Neural cell (in vitro differentiated cells): Measurements from ENCODE around the gene TSPAN19. TPM values are rescaled to one million over a fixed set of nuclear protein-coding genes. Genes with fewer than 3 reads are reported as not detected.

ENCODE experiments used
- H2AFZ ChIP-seq: fragments of 200-600, 300-800 bp; sonication (generic), shearing (Covaris generic); 2 replicates; pipeline ENCODE4 v1.6.0; 2014; ENCODE audit warnings: low read depth, mild to moderate bottlenecking, antibody characterized with exemption, low read length, moderate library complexity
- H3F3A ChIP-seq: fragments of 200-600 bp; shearing (Covaris generic); 2 replicates; pipeline ENCODE4 v1.6.1; 2016; ENCODE audit warnings: mild to moderate bottlenecking, moderate library complexity, mixed read lengths, antibody characterized with exemption, low read length; ENCODE audit not compliant: insufficient read depth, poor library complexity, severe bottlenecking
- H3K27ac ChIP-seq: fragments of 200-600, 300-800 bp; sonication (generic), shearing (Covaris generic); 2 replicates; pipeline ENCODE4 v1.5.1; 2014; ENCODE audit warnings: mild to moderate bottlenecking, low read length, moderate library complexity
- H3K27me3 ChIP-seq: fragments of 300-800, 200-600 bp; sonication (generic), shearing (Covaris generic); 2 replicates; pipeline ENCODE4 v1.6.0; 2014; ENCODE audit warnings: mild to moderate bottlenecking, low read depth, low read length, moderate library complexity; ENCODE audit not compliant: insufficient read depth
- H3K36me3 ChIP-seq: fragments of 300-800, 200-600 bp; sonication (generic), shearing (Covaris generic); 2 replicates; pipeline ENCODE4 v1.5.1; 2014; ENCODE audit warnings: mild to moderate bottlenecking, antibody characterized with exemption, low read length, moderate library complexity; ENCODE audit not compliant: insufficient read depth
- H3K4me2 ChIP-seq: fragments of 300-800, 200-600 bp; sonication (generic), shearing (Covaris generic); 2 replicates; pipeline ENCODE4 v1.6.0; 2014; ENCODE audit warnings: mild to moderate bottlenecking, low read length
- H3K4me3 ChIP-seq: fragments of 300-800, 200-600 bp; sonication (generic), shearing (Covaris generic); 2 replicates; pipeline ENCODE4 v1.5.1; 2014; ENCODE audit warnings: mild to moderate bottlenecking, low read length, moderate library complexity
- H3K79me2 ChIP-seq: fragments of 200-600 bp; shearing (Covaris generic); replicated peaks from 2 replicates; pipeline ENCODE4 v1.6.0; 2014; ENCODE audit warnings: mild to moderate bottlenecking, low read length, moderate library complexity; ENCODE audit not compliant: insufficient read depth
- H3K9ac ChIP-seq: fragments of 300-800, 200-600 bp; sonication (generic), shearing (Covaris generic); 2 replicates; pipeline ENCODE4 v1.6.1; 2016; ENCODE audit warnings: mild to moderate bottlenecking, low read length, mixed read lengths
- H3K9me2 ChIP-seq: fragments of 200-600 bp; shearing (Covaris generic); 2 replicates; pipeline ENCODE4 v1.6.1; 2016; ENCODE audit warnings: mild to moderate bottlenecking, low read length, mixed read lengths; ENCODE audit not compliant: insufficient read depth
- H3K9me3 ChIP-seq: fragments of 200-600, 300-800 bp; sonication (generic), shearing (Covaris generic); 2 replicates; pipeline ENCODE4 v1.6.1; 2016; ENCODE audit warnings: mild to moderate bottlenecking, mixed run types, low read length, moderate library complexity, mixed read lengths
- H4K20me1 ChIP-seq: fragments of 200-600 bp; shearing (Covaris generic); 2 replicates; pipeline ENCODE4 v1.6.1; 2016; ENCODE audit warnings: mild to moderate bottlenecking, mixed run types; ENCODE audit not compliant: insufficient read depth
- CTCF ChIP-seq: fragments of 450-650 bp; IDR thresholded peaks from 2 replicates; pipeline ENCODE4 v1.5.1; 2014; ENCODE audit warnings: antibody characterized with exemption, mild to moderate bottlenecking, moderate library complexity; ENCODE audit not compliant: poor library complexity, severe bottlenecking
- EP300 ChIP-seq: fragments of 450-650 bp; conservative IDR thresholded peaks from 2 replicates; pipeline ENCODE4 v1.6.1; 2014; ENCODE audit warnings: antibody characterized with exemption, mild to moderate bottlenecking, moderate library complexity; ENCODE audit not compliant: poor library complexity, severe bottlenecking
- EZH2 ChIP-seq: fragments of 200-600, 300-800 bp; shearing (Covaris generic), sonication (generic); IDR thresholded peaks from 2 replicates; pipeline ENCODE4 v1.6.1; 2014; ENCODE audit warnings: antibody characterized with exemption, low read length, borderline replicate concordance, mild to moderate bottlenecking; ENCODE audit not compliant: insufficient read depth, poor library complexity, severe bottlenecking
- MXI1 ChIP-seq: fragments of 450-650 bp; conservative IDR thresholded peaks from 2 replicates; pipeline ENCODE4 v1.6.1; 2014; ENCODE audit warnings: antibody characterized with exemption, mild to moderate bottlenecking; ENCODE audit not compliant: poor library complexity, severe bottlenecking
- POLR2AphosphoS5 ChIP-seq: IDR thresholded peaks from 2 replicates; pipeline ENCODE4 v1.6.1; 2012
- RAD21 ChIP-seq: fragments of 450-650 bp; conservative IDR thresholded peaks from 2 replicates; pipeline ENCODE4 v1.6.1; 2014; ENCODE audit warnings: antibody characterized with exemption, mild to moderate bottlenecking, moderate library complexity
- SMC3 ChIP-seq: fragments of 450-650 bp; conservative IDR thresholded peaks from 2 replicates; pipeline ENCODE4 v1.6.1; 2014; ENCODE audit warnings: antibody characterized with exemption, mild to moderate bottlenecking, moderate library complexity; ENCODE audit not compliant: poor library complexity
- TAF1 ChIP-seq: IDR thresholded peaks from 2 replicates; pipeline ENCODE4 v1.6.1; 2012; ENCODE audit warnings: low read depth
- polyA plus RNA-seq: library from polyadenylated mRNA; depleted of rRNA; stranded (reverse); fragments of >200 nt; gene quantifications from 2 replicates; pipeline ENCODE4 v1.2.3, GENCODE V29; 2014
- TF ChIP-seq, protein P1 (sequence below): IDR thresholded peaks from 2 replicates; pipeline ENCODE4 v1.6.1; 2012; ENCODE audit warnings: borderline replicate concordance

The TSPAN19 gene
- polyA plus RNA-seq, 1 donor from 2014 or later: 3.5 TPM

- Histone ChIP-seq H3K4me3 (no peak overlapping the region), H3K9ac (no peak overlapping the region), H3K9me3 (no peaks in the 10 kb centered on the region), H3K27ac (no peak overlapping the region), H3K79me2 (no peaks in the 10 kb centered on the region), H3K9me2 (no peaks in the 10 kb centered on the region), H3K36me3 (no peaks in the 10 kb centered on the region), H3K4me2 (no peak overlapping the region), H3F3A (no peaks in the 10 kb centered on the region), H3K27me3 (no peaks in the 10 kb centered on the region), H4K20me1 (no peaks in the 10 kb centered on the region), H2AFZ (no peak overlapping the region)
- no peak for TF ChIP-seq TAF1
- no peak for TF ChIP-seq MXI1
- no peak for TF ChIP-seq SMC3
- TF ChIP-seq RAD21: no peak
- TF ChIP-seq EP300: no peak
- TF ChIP-seq POLR2AphosphoS5: no peak
These were observed 31.9 kb downstream of the TSPAN19 start for GRCh38 chr12:85004204-85004603.

GRCh38 chr12:85002778-85003296 is 33.2 kb downstream of the TSPAN19 start:
- H3K4me3 ChIP-seq: no peak overlapping the region
- H3K36me3 ChIP-seq: no peaks in the 10 kb centered on the region
- H2AFZ ChIP-seq: no peak overlapping the region
- H3K79me2 ChIP-seq: no peaks in the 10 kb centered on the region
- no peak overlapping the region for H3K27ac ChIP-seq
- no peak for TF ChIP-seq CTCF
- TF ChIP-seq EZH2: no peak
- no peak for TF ChIP-seq EP300
- TF ChIP-seq, protein P1, sequence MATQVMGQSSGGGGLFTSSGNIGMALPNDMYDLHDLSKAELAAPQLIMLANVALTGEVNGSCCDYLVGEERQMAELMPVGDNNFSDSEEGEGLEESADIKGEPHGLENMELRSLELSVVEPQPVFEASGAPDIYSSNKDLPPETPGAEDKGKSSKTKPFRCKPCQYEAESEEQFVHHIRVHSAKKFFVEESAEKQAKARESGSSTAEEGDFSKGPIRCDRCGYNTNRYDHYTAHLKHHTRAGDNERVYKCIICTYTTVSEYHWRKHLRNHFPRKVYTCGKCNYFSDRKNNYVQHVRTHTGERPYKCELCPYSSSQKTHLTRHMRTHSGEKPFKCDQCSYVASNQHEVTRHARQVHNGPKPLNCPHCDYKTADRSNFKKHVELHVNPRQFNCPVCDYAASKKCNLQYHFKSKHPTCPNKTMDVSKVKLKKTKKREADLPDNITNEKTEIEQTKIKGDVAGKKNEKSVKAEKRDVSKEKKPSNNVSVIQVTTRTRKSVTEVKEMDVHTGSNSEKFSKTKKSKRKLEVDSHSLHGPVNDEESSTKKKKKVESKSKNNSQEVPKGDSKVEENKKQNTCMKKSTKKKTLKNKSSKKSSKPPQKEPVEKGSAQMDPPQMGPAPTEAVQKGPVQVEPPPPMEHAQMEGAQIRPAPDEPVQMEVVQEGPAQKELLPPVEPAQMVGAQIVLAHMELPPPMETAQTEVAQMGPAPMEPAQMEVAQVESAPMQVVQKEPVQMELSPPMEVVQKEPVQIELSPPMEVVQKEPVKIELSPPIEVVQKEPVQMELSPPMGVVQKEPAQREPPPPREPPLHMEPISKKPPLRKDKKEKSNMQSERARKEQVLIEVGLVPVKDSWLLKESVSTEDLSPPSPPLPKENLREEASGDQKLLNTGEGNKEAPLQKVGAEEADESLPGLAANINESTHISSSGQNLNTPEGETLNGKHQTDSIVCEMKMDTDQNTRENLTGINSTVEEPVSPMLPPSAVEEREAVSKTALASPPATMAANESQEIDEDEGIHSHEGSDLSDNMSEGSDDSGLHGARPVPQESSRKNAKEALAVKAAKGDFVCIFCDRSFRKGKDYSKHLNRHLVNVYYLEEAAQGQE: no peak
- no peaks in the 10 kb centered on the region for H4K20me1 ChIP-seq
- no peaks in the 10 kb centered on the region for H3K9me3 ChIP-seq
- H3K9ac ChIP-seq: no peak overlapping the region
- no peaks in the 10 kb centered on the region for H3F3A ChIP-seq
- H3K27me3 ChIP-seq: no peaks in the 10 kb centered on the region
- H3K4me2 ChIP-seq: no peak overlapping the region
- no peaks in the 10 kb centered on the region for H3K9me2 ChIP-seq

- H4K20me1 ChIP-seq: no peaks in the 10 kb centered on the region
- H3K9ac ChIP-seq: no peak overlapping the region
- TF ChIP-seq EZH2: no peak
- TF ChIP-seq MXI1: no peak
- no peak for TF ChIP-seq TAF1
- TF ChIP-seq EP300: no peak
- no peak for TF ChIP-seq POLR2AphosphoS5
- TF ChIP-seq, protein P1: no peak
- no peak for TF ChIP-seq RAD21
- TF ChIP-seq SMC3: no peak
- TF ChIP-seq CTCF: no peak
- H3K27ac ChIP-seq: no peak overlapping the region
- no peaks in the 10 kb centered on the region for H3K9me2 ChIP-seq
- no peaks in the 10 kb centered on the region for H3K9me3 ChIP-seq
- no peaks in the 10 kb centered on the region for H3K79me2 ChIP-seq
- H2AFZ ChIP-seq: no peak overlapping the region
- H3F3A ChIP-seq: no peaks in the 10 kb centered on the region
- H3K36me3 ChIP-seq: no peaks in the 10 kb centered on the region
- H3K4me2 ChIP-seq: no peak overlapping the region
- no peak overlapping the region for H3K4me3 ChIP-seq
- no peaks in the 10 kb centered on the region for H3K27me3 ChIP-seq
These were observed 35.3 kb downstream of the TSPAN19 start for GRCh38 chr12:85000729-85001128.
